GM18511 (cell line): Measurements from ENCODE around the gene OR2B6.

Experiments
- ATAC-seq: cut with Tn5 transposase; IDR thresholded peaks from one replicate; pipeline ENCODE4 v1.9.1; 2021; ENCODE audit warnings: mild to moderate bottlenecking, moderate library complexity; ENCODE audit not compliant: unreplicated experiment

The OR2B6 gene

GRCh38 chr6:27994616-27995015, 37.6 kb downstream of the OR2B6 start:
- no peak for ATAC-seq

- no peak for ATAC-seq
Measured at GRCh38 chr6:28000351-28001045, 43.5 kb downstream of the OR2B6 start.

GRCh38 chr6:28001351-28001750, 44.3 kb downstream of the OR2B6 start:
- ATAC-seq: no peak

GRCh38 chr6:28001751-28002150, 44.7 kb downstream of the OR2B6 start:
- no peak for ATAC-seq

- ATAC-seq: no peak
Measured at GRCh38 chr6:28002161-28002560, 45.1 kb downstream of the OR2B6 start.

GRCh38 chr6:28003059-28003458, 46.0 kb downstream of the OR2B6 start:
- no peak for ATAC-seq

- ATAC-seq: no peak
Measured at GRCh38 chr6:28003661-28004060, 46.6 kb downstream of the OR2B6 start.

- no peak for ATAC-seq
Measured at GRCh38 chr6:28004350-28005151, 47.5 kb downstream of the OR2B6 start.

- ATAC-seq: no peak
Measured at GRCh38 chr6:28005152-28005890, 48.3 kb downstream of the OR2B6 start.

- no peak for ATAC-seq
Measured at GRCh38 chr6:28005975-28006374, 48.9 kb downstream of the OR2B6 start.
